Measurements from ENCODE around the gene ME3.

- no peak for TF ChIP-seq POLR2A (IDR thresholded peaks at IDR 0.05)
- TF ChIP-seq CTCF (IDR thresholded peaks at IDR 0.05): no peak
Measured at GRCh38 chr11:86582898-86583297, 89.5 kb downstream of the ME3 start.

Measured in lower leg skin (tissue), 3 donors.